Measurements from ENCODE around the gene NSMF. TPM values are rescaled to one million over a fixed set of nuclear protein-coding genes. Genes with fewer than 3 reads are reported as not detected.

The NSMF gene
- total and polyA plus RNA-seq, 2 of the 4 experiments (the other 2 are of a cell fraction): 7.7 to 40.9 TPM

- peaks cover 6 to 42% of the 10 kb centered on the region in 2 experiments; a peak in 3 of 4 replicates for H3K79me1 ChIP-seq (ENCODE audit: low read depth in 1 of 2, low read length in 2 of 2)
- no peak overlapping the region for H2BK20ac ChIP-seq (ENCODE audit: low read depth, low read length)
- H4K20me1 ChIP-seq (ENCODE audit: insufficient read depth, low read length): peaks cover 37% of the 10 kb centered on the region
- no peak overlapping the region for H3K27ac ChIP-seq (ENCODE audit: insufficient read depth, low read length)
- H2AFZ ChIP-seq (replicated peaks; ENCODE audit: low read length, poor library complexity): peak overlapping the region; percentile 43
- peaks cover 24% of the 10 kb centered on the region for H3K4me1 ChIP-seq (ENCODE audit: control insufficient read depth, insufficient read depth, low read length)
- peak overlapping the region; percentile 82 for H3K4me3 ChIP-seq (ENCODE audit: insufficient read depth, low read depth, low read length)
- no peak overlapping the region for H3K18ac ChIP-seq (ENCODE audit: low read depth, low read length)
- H3K9me1 ChIP-seq (ENCODE audit: insufficient read depth, low read length): no peaks in the 10 kb centered on the region
- H2BK5ac ChIP-seq (ENCODE audit: low read depth, low read length, poor library complexity, severe bottlenecking): no peak overlapping the region
- no peak overlapping the region for H3K56ac ChIP-seq (ENCODE audit: extremely low read depth, insufficient read depth, low read length)
- H4K91ac ChIP-seq (ENCODE audit: insufficient read depth, low read depth, low read length): no peak overlapping the region
- H2AK9ac ChIP-seq (replicated peaks; ENCODE audit: low read depth, low read length, poor library complexity): peak overlapping the region; percentile 93
- H2BK15ac ChIP-seq (ENCODE audit: low read depth, low read length): no peak overlapping the region
- WGBS, 2 experiments (ENCODE audit: extremely low coverage in 2 of 2, insufficient read length in 1 of 2): 98% methylated on average over 11 of the region's 44 CpGs; no CpG with 5 or more reads in 1 of the 2 experiments
- H2BK120ac ChIP-seq (ENCODE audit: low read depth, low read length): no peak overlapping the region
- H3K9me3 ChIP-seq (ENCODE audit: control insufficient read depth, insufficient read depth, low read length): no peaks in the 10 kb centered on the region
- H3K4ac ChIP-seq (ENCODE audit: low read depth, low read length): no peak overlapping the region
- intact Hi-C loops (cut with micrococcal nuclease): no loop called here
- H2AK5ac ChIP-seq (ENCODE audit: low read depth, low read length): peak overlapping the region; percentile 59; the same call in 1 of the 2 replicates
- no peak for DNase-seq
- H4K8ac ChIP-seq (ENCODE audit: low read depth in 2 of 2, low read length in 2 of 2): no peak overlapping the region
- ChIA-PET POLR2A (ENCODE audit: unreplicated experiment) (no interaction called here), CTCF (interaction anchor here (0.8 kb wide), 1 partner anchor 155 kb away, joined by 3 read pairs; the partner anchor contains the start of gene NRARP)
- H3K4me2 ChIP-seq (ENCODE audit: low read depth, low read length): peak overlapping the region; percentile 74; the same call in 1 of the 2 replicates
- BruUV-seq (replicated peaks): no TSS peak
- dilution Hi-C loops (cut with HindIII; ENCODE audit: low sequenced_read_pairs, unreplicated experiment): no loop called here
- no peaks in the 10 kb centered on the region for H3K27me3 ChIP-seq (ENCODE audit: control insufficient read depth, insufficient read depth, low read length)
- H4K5ac ChIP-seq (ENCODE audit: low read depth, low read length): no peak overlapping the region
- peaks cover 28% of the 10 kb centered on the region for H3K36me3 ChIP-seq (ENCODE audit: control insufficient read depth, insufficient read depth, low read length)
- H3K23ac ChIP-seq (ENCODE audit: low read depth, low read length): no peak overlapping the region
- no peak overlapping the region for H3K9ac ChIP-seq (ENCODE audit: low read depth, low read length)
- TF ChIP-seq CTCF (conservative IDR thresholded peaks at IDR 0.05; ENCODE audit: low read depth, low read length): no peak
- TF ChIP-seq MAFK (IDR thresholded peaks at IDR 0.05; ENCODE audit: low read depth, low read length): no peak
- TF ChIP-seq BHLHE40 (IDR thresholded peaks at IDR 0.05; ENCODE audit: low read depth, low read length): no peak
- TF ChIP-seq CEBPB (IDR thresholded peaks at IDR 0.05; ENCODE audit: low read depth, low read length): no peak
- TF ChIP-seq RCOR1 (IDR thresholded peaks at IDR 0.05; ENCODE audit: insufficient replicate concordance, low read length): no peak
- TF ChIP-seq MAZ (IDR thresholded peaks at IDR 0.05; ENCODE audit: borderline replicate concordance, low read depth, low read length): no peak
- TF ChIP-seq USF2 (IDR thresholded peaks at IDR 0.05; ENCODE audit: low read depth, low read length): no peak
- no peak for TF ChIP-seq RFX5 (IDR thresholded peaks at IDR 0.05; ENCODE audit: low read depth, low read length)
- TF ChIP-seq CHD1 (IDR thresholded peaks at IDR 0.05; ENCODE audit: low read depth, low read length): no peak
- TF ChIP-seq RAD21 (IDR thresholded peaks at IDR 0.05; ENCODE audit: low read length): no peak
- ATAC-seq (ENCODE audit: low read depth): no peak
- in situ Hi-C loops (cut with MboI; ENCODE audit: low sequenced_read_pairs): no loop called here
- no peak overlapping the region for H3K14ac ChIP-seq (replicated peaks; ENCODE audit: low read depth, low read length)
These were observed 1.5 kb downstream of the NSMF start for GRCh38 chr9:137457406-137458193.

Data from IMR-90 (cell line).